Measurements from ENCODE around the gene PROCR.
A peak's percentile ranks its signal among the peaks of the same experiment; 100 is the strongest.

Gene PROCR

DNA sequence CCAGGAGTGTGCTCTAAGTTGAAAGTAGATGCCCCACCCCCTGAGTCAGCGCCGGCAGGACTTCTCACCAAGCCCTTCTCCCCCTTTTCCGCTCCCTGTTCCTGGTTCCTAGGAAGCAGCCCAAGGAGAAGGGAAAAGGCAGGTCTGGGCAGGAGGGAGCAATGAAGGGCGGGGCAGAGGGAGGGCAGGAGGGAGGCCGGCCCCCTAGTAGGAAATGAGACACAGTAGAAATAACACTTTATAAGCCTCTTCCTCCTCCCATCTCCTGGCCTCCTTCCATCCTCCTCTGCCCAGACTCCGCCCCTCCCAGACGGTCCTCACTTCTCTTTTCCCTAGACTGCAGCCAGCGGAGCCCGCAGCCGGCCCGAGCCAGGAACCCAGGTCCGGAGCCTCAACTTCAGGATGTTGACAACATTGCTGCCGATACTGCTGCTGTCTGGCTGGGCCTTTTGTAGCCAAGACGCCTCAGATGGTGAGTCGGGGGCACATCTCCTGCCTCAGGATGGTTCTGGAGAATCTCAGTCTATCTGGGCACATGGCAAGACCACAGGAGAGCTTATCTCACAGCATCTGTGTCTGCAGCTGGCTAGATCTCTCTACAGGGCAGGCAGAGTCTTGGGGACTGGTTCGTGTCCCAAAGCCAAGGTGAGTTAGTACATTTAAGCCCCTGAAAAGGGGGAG is at the start of gene PROCR:
Gene PROCR (plus strand): TSS at position 320 of the 681 bp plus-strand sequence. CDS start 83 bp downstream, at position 403.
- H3F3A ChIP-seq (ENCODE audit: low read depth) = no peaks in the 10 kb centered on the region
- peak within 1 kb of the TSS; percentile 82 for H3K4me2 ChIP-seq (ENCODE audit: low read depth, low read length, poor library complexity, severe bottlenecking)
- no peaks in the 10 kb centered on the region for H3K9me3 ChIP-seq (ENCODE audit: insufficient read depth, low read depth, low read length)
- peak within 1 kb of the TSS; percentile 53 for H3K9ac ChIP-seq (ENCODE audit: low read depth, low read length, poor library complexity, severe bottlenecking)
- H4K20me1 ChIP-seq (ENCODE audit: insufficient read depth, low read length, poor library complexity, severe bottlenecking) = no peaks in the 10 kb centered on the region
- H3K9me2 ChIP-seq (replicated peaks; ENCODE audit: low read depth, low read length) = no peaks in the 10 kb centered on the region
- TF ChIP-seq EZH2phosphoT487 (IDR thresholded peaks at IDR 0.05; ENCODE audit: borderline replicate concordance) = no peak
- TF ChIP-seq, protein P1, sequence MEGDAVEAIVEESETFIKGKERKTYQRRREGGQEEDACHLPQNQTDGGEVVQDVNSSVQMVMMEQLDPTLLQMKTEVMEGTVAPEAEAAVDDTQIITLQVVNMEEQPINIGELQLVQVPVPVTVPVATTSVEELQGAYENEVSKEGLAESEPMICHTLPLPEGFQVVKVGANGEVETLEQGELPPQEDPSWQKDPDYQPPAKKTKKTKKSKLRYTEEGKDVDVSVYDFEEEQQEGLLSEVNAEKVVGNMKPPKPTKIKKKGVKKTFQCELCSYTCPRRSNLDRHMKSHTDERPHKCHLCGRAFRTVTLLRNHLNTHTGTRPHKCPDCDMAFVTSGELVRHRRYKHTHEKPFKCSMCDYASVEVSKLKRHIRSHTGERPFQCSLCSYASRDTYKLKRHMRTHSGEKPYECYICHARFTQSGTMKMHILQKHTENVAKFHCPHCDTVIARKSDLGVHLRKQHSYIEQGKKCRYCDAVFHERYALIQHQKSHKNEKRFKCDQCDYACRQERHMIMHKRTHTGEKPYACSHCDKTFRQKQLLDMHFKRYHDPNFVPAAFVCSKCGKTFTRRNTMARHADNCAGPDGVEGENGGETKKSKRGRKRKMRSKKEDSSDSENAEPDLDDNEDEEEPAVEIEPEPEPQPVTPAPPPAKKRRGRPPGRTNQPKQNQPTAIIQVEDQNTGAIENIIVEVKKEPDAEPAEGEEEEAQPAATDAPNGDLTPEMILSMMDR (conservative IDR thresholded peaks at IDR 0.05; ENCODE audit: low read length) = no peak
- H3K79me2 ChIP-seq (ENCODE audit: insufficient read depth, low read length) = no peaks in the 10 kb centered on the region
- H3K27me3 ChIP-seq (ENCODE audit: insufficient read depth, low read length, poor library complexity, severe bottlenecking) = no peaks in the 10 kb centered on the region
- H3K4me3 ChIP-seq (ENCODE audit: low read length, poor library complexity, severe bottlenecking) = peak within 1 kb of the TSS; percentile 72
- no peaks in the 10 kb centered on the region for H3K36me3 ChIP-seq (ENCODE audit: insufficient read depth, low read length)
- peak within 1 kb of the TSS; percentile 96 for H2AFZ ChIP-seq (ENCODE audit: low read length)
- H3K4me1 ChIP-seq (ENCODE audit: insufficient read depth, low read length, poor library complexity, severe bottlenecking) = peaks cover 21% of the 10 kb centered on the region

DNA sequence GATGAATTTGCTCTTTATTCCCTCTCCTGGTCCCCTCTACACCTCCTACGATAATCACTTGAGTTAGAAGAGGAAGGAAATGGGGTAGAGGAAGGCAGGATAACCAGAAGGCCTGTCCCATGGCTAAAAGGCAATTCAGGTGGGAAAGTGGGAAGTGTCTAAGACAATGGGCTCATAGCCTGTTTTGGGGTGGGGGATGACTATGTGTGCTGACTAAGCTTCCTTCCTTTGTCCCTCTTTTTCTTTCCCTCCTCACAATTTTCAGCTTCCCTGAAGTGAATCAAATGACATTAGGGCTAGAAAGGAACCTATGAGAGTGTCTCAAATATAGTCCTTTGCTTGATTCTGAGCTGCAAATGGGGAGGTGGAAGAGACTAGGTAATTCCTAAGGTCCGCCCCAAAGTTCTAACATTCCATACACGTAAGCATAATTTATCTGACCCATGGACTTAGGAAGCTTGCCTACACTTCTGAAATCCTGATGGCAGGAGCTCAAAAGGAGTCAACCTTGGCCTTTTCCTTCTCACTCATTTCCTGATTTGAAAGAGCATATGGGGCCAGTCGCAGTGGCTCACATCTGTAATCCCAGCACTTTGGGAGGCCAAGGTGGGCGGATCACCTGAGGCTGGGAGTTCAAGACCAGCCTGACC is 49.0 kb upstream of the PROCR start:
- Histone ChIP-seq H4K20me1 (ENCODE audit: insufficient read depth, low read length, poor library complexity, severe bottlenecking) (no peaks in the 10 kb centered on the region), H3K4me1 (ENCODE audit: insufficient read depth, low read length, poor library complexity, severe bottlenecking) (no peaks in the 10 kb centered on the region), H2AFZ (ENCODE audit: low read length) (no peak overlapping the region), H3K9ac (ENCODE audit: low read depth, low read length, poor library complexity, severe bottlenecking) (no peak overlapping the region), H3K36me3 (ENCODE audit: insufficient read depth, low read length) (peaks cover 13% of the 10 kb centered on the region; the same call in 1 of the 2 replicates), H3K9me3 (ENCODE audit: insufficient read depth, low read depth, low read length) (no peaks in the 10 kb centered on the region), H3K4me2 (ENCODE audit: low read depth, low read length, poor library complexity, severe bottlenecking) (no peak overlapping the region), H3K27me3 (ENCODE audit: insufficient read depth, low read length, poor library complexity, severe bottlenecking) (no peaks in the 10 kb centered on the region), H3F3A (ENCODE audit: low read depth) (no peaks in the 10 kb centered on the region), H3K79me2 (ENCODE audit: insufficient read depth, low read length) (no peaks in the 10 kb centered on the region), H3K4me3 (ENCODE audit: low read length, poor library complexity, severe bottlenecking) (no peak overlapping the region), H3K9me2 (replicated peaks; ENCODE audit: low read depth, low read length) (no peaks in the 10 kb centered on the region)
- no peak for TF ChIP-seq EZH2phosphoT487 (IDR thresholded peaks at IDR 0.05; ENCODE audit: borderline replicate concordance)
- TF ChIP-seq, protein P1 (conservative IDR thresholded peaks at IDR 0.05; ENCODE audit: low read length) = no peak

DNA sequence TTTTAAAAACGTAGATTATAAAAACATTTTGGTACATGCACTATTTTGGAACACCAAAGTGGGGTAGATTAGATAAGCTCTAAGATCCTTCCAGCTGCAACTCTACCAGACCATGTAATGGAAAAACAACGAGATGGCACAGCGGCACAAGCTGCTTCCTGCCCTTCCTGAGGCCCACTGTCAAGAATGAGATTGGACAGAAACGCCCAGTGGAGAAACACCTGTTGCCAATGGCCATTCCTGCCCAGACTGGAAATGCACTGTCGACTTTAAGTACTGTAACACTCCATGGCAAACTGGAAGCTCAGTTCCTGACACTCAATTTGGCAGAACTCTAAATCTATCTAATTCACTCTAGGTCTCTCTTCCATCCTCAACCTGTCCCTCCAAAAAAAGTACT is 46.1 kb upstream of the PROCR start:
- H3F3A ChIP-seq (ENCODE audit: low read depth) = no peaks in the 10 kb centered on the region
- H2AFZ ChIP-seq (ENCODE audit: low read length) = no peak overlapping the region
- H3K36me3 ChIP-seq (ENCODE audit: insufficient read depth, low read length) = peaks cover 13% of the 10 kb centered on the region; the same call in 1 of the 2 replicates
- H3K27me3 ChIP-seq (ENCODE audit: insufficient read depth, low read length, poor library complexity, severe bottlenecking) = no peaks in the 10 kb centered on the region
- H3K9me3 ChIP-seq (ENCODE audit: insufficient read depth, low read depth, low read length) = no peaks in the 10 kb centered on the region
- no peaks in the 10 kb centered on the region for H3K9me2 ChIP-seq (replicated peaks; ENCODE audit: low read depth, low read length)
- H4K20me1 ChIP-seq (ENCODE audit: insufficient read depth, low read length, poor library complexity, severe bottlenecking) = no peaks in the 10 kb centered on the region
- no peaks in the 10 kb centered on the region for H3K4me1 ChIP-seq (ENCODE audit: insufficient read depth, low read length, poor library complexity, severe bottlenecking)
- H3K4me3 ChIP-seq (ENCODE audit: low read length, poor library complexity, severe bottlenecking) = no peak overlapping the region
- TF ChIP-seq, protein P1 (conservative IDR thresholded peaks at IDR 0.05; ENCODE audit: low read length) = no peak
- TF ChIP-seq EZH2phosphoT487 (IDR thresholded peaks at IDR 0.05; ENCODE audit: borderline replicate concordance) = no peak
- H3K79me2 ChIP-seq (ENCODE audit: insufficient read depth, low read length) = no peaks in the 10 kb centered on the region
- no peak overlapping the region for H3K9ac ChIP-seq (ENCODE audit: low read depth, low read length, poor library complexity, severe bottlenecking)
- H3K4me2 ChIP-seq (ENCODE audit: low read depth, low read length, poor library complexity, severe bottlenecking) = no peak overlapping the region

Data from Loucy (cell line).